Activated T-helper 2 cell treated with anti-CD3 and anti-CD28 coated beads, Interferon-gamma antibody, Interleukin-2, Interleukin-4, amounts not matched to agents 10 μg/mL and 5 μg/mL and 100 μg/mL, durations not matched to agents 14 hours and 24 hours and 36 hours (primary cell): ENCODE measurements around the gene LSM11. TPM values are rescaled to one million over a fixed set of nuclear protein-coding genes. Genes with fewer than 3 reads are reported as not detected.

ENCODE experiments used
- DNase-seq: peaks from one replicate; pipeline ENCODE4 v3.0.0; 2021; ENCODE audit warnings: low spot score
- H3K27ac Mint-ChIP-seq: one replicate; pipeline ENCODE4 v1.8.0; 2021; ENCODE audit warnings: mixed read lengths
- H3K27me3 Mint-ChIP-seq: one replicate; pipeline ENCODE4 v1.8.0; 2021; ENCODE audit warnings: low read depth, mixed read lengths
- H3K36me3 Mint-ChIP-seq: one replicate; pipeline ENCODE4 v1.8.0; 2021; ENCODE audit warnings: low read depth, mixed read lengths
- H3K4me1 Mint-ChIP-seq: one replicate; pipeline ENCODE4 v1.8.0; 2021; ENCODE audit warnings: low read depth, mixed read lengths
- H3K4me3 Mint-ChIP-seq: one replicate; pipeline ENCODE4 v1.8.0; 2021; ENCODE audit warnings: low read depth, mild to moderate bottlenecking, moderate library complexity, mixed read lengths
- H3K9me3 Mint-ChIP-seq: one replicate; pipeline ENCODE4 v1.8.0; 2021; ENCODE audit warnings: mixed read lengths
- intact Hi-C: fragments of 100-400 bp; cut with micrococcal nuclease; formaldehyde crosslinking; loops from one replicate; pipeline ENCODE4 v1.15.1; 2023
- total RNA-seq: library from RNA; stranded (reverse); gene quantifications from 2 replicates; pipeline ENCODE4 v1.2.3, GENCODE V29; 2022

Gene LSM11
- total RNA-seq, 1 donor from 2014 or later = 8.9 TPM

DNA sequence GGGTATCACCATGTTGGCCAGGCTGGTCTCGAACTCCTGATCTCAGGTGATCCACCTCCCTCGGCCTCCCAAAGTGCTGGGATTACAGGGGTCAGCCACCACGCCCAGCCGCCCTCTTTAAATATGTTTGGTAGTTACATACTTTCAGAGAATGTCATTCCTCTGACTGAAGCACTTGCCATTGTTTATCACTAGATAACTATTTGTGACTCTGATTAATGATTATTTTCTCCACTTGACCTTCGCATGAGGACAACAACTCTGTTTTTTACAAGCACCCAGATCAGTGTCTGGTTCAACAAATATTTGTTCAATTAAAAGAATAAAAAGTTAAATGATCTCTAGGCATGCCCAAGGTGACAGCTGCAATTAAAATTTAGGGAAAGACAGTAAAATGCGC is 59.2 kb downstream of the LSM11 start:
- H3K36me3 Mint-ChIP-seq = peaks cover 47% of the 10 kb centered on the region
- intact Hi-C loops = no loop called here
- no peaks in the 10 kb centered on the region for H3K27me3 Mint-ChIP-seq
- no peak overlapping the region for H3K27ac Mint-ChIP-seq
- H3K9me3 Mint-ChIP-seq = no peaks in the 10 kb centered on the region
- DNase-seq = no peak
- no peak overlapping the region for H3K4me3 Mint-ChIP-seq
- H3K4me1 Mint-ChIP-seq = no peaks in the 10 kb centered on the region

DNA sequence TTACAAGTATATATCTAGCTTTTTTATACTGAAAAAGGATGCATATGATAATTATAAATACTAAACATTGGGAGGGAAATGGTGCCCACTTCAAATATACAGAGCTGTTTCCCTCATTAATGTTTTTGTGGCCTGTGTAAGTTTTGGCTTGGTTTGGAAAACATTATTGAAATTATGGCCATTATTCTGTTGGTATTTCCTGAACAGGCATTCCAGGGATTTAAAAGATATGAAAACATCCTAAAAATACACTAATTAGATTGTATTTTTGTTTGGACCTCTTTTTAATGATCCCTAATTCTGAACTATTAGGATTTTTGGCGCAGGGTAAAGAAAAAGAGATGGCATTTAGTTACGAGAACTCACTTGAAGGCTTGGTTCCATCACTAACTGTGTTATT is 64.5 kb downstream of the LSM11 start:
- intact Hi-C loops = no loop called here
- Mint-ChIP-seq H3K27ac (no peak overlapping the region), H3K4me1 (no peaks in the 10 kb centered on the region), H3K9me3 (no peaks in the 10 kb centered on the region), H3K4me3 (no peak overlapping the region), H3K36me3 (peaks cover 73% of the 10 kb centered on the region), H3K27me3 (no peaks in the 10 kb centered on the region)
- no peak for DNase-seq

Other genes with a start within 250 kb of the LSM11 start
- 229 and 237 TPM in 2 replicates for gene ADAM19, start 167.9 kb upstream of the LSM11 start, total RNA-seq
- 0.11 TPM in 2 replicates for gene SOX30, start 91.3 kb upstream of the LSM11 start, total RNA-seq
- 0.30 TPM in 1 of 2 replicates, not detected in the other for gene C5orf52, start 72.2 kb upstream of the LSM11 start, total RNA-seq
- 28.8 and 29.3 TPM in 2 replicates for gene THG1L, start 12.3 kb upstream of the LSM11 start, total RNA-seq
- gene CLINT1, start 115.4 kb downstream of the LSM11 start, total RNA-seq = 95.2 and 100 TPM in 2 replicates